Measurements from ENCODE around the gene ALAS1. TPM values are rescaled to one million over a fixed set of nuclear protein-coding genes. Genes with fewer than 3 reads are reported as not detected.
A peak's percentile ranks its signal among the peaks of the same experiment; 100 is the strongest.

The ALAS1 gene
- total RNA-seq, 2 donors from 2014 or later = 13.5 to 63.6 TPM

DNA sequence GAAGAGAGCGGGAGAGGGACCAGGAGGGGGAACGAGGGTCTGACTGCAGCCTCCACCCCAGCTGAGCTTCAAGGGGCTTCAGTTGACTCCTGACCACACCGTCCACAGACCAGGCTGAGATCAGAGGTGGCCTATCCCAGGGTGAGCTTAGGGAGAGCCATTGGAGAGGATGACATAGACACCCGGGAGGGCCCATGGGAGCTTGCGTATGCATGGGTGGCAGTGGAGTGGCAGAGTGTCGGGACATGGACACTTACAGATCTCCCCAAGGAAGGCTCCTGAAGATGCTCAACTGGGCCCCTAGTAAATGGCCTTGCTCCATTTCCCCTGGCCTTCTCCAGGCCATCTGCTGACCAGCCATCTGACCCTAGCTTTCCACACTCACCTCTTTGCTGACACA, 12.6 kb upstream of the ALAS1 start:
- intact Hi-C loops (cut with DNase I) = no loop called here
- DNase-seq = no peak
- Histone ChIP-seq H3K36me3 (replicated peaks in 1 of 2; ENCODE audit: insufficient read depth in 1 of 2, low read depth in 2 of 2) (no peaks in the 10 kb centered on the region), H3K27me3 (no peaks in the 10 kb centered on the region), H3K4me3 (no peak overlapping the region), H3K4me1 (peaks cover 10% of the 10 kb centered on the region), H3K9me3 (no peaks in the 10 kb centered on the region), H3K27ac (no peak overlapping the region)
- WGBS, 2 donors = 85 to 89% methylated on average over 6 of the region's 6 CpGs
- TF ChIP-seq POLR2A (IDR thresholded peaks at IDR 0.05) = no peak
- TF ChIP-seq, protein P1, sequence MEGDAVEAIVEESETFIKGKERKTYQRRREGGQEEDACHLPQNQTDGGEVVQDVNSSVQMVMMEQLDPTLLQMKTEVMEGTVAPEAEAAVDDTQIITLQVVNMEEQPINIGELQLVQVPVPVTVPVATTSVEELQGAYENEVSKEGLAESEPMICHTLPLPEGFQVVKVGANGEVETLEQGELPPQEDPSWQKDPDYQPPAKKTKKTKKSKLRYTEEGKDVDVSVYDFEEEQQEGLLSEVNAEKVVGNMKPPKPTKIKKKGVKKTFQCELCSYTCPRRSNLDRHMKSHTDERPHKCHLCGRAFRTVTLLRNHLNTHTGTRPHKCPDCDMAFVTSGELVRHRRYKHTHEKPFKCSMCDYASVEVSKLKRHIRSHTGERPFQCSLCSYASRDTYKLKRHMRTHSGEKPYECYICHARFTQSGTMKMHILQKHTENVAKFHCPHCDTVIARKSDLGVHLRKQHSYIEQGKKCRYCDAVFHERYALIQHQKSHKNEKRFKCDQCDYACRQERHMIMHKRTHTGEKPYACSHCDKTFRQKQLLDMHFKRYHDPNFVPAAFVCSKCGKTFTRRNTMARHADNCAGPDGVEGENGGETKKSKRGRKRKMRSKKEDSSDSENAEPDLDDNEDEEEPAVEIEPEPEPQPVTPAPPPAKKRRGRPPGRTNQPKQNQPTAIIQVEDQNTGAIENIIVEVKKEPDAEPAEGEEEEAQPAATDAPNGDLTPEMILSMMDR (IDR thresholded peaks at IDR 0.05) = no peak
- ATAC-seq = no peak

DNA sequence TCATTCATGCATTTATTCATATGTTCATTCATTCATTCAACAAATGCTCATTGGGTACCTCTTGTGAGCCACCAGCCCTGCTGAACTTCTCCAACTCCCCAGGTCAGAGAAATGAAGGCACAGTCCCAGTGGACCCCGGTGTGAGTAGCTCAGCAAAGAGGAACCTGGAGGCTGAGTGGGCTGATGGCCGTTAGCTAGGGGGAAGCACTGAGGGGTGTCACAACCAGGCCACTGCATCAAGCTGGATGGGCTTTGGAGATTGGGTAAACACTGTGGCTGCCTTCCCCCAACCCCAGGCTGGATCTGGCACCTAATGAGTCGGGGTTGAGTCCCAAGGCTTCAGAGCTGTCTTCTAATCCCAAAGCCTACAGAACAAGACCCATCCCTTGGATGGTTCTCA, 12.1 kb upstream of the ALAS1 start:
- peaks cover 13% of the 10 kb centered on the region for H3K4me1 ChIP-seq
- no peak overlapping the region for H3K4me3 ChIP-seq
- DNase-seq = no peak
- H3K36me3 ChIP-seq (replicated peaks in 1 of 2; ENCODE audit: insufficient read depth in 1 of 2, low read depth in 2 of 2) = no peaks in the 10 kb centered on the region
- no peaks in the 10 kb centered on the region for H3K9me3 ChIP-seq
- no peaks in the 10 kb centered on the region for H3K27me3 ChIP-seq
- no peak for ATAC-seq
- 53 to 58% methylated on average over 3 of the region's 3 CpGs for WGBS, 2 donors
- intact Hi-C loops (cut with DNase I) = no loop called here
- no peak overlapping the region for H3K27ac ChIP-seq
- TF ChIP-seq, protein P1 (IDR thresholded peaks at IDR 0.05) = no peak
- TF ChIP-seq POLR2A (IDR thresholded peaks at IDR 0.05) = no peak

DNA sequence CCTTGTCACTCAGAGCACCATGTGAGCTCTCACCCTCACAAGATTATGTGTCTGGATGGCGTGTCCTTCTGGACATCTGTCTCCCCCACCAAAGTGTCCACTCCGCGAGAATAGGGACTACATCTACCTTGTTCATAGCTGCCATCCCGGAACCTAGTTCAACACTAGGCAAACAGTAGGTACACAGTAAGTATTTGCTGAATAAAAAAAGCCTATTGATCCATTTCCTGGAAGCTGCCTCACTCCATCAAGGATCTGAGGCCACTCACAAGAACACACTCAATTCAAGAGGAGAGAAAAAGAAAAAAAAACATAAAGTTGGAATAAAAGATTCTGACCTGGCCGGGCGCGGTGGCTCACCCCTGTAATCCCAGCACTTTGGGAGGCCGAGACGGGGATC, 11.2 kb upstream of the ALAS1 start:
- intact Hi-C loops (cut with DNase I) = no loop called here
- no peak for ATAC-seq
- Histone ChIP-seq H3K27ac (no peak overlapping the region), H3K9me3 (no peaks in the 10 kb centered on the region), H3K4me1 (peaks cover 13% of the 10 kb centered on the region), H3K27me3 (no peaks in the 10 kb centered on the region), H3K4me3 (no peak overlapping the region), H3K36me3 (replicated peaks in 1 of 2; ENCODE audit: insufficient read depth in 1 of 2, low read depth in 2 of 2) (no peaks in the 10 kb centered on the region)
- TF ChIP-seq, protein P1 (IDR thresholded peaks at IDR 0.05) = no peak
- no peak for TF ChIP-seq POLR2A (IDR thresholded peaks at IDR 0.05)
- WGBS, 2 donors = 81 to 97% methylated on average over 9 of the region's 9 CpGs
- DNase-seq = no peak

DNA sequence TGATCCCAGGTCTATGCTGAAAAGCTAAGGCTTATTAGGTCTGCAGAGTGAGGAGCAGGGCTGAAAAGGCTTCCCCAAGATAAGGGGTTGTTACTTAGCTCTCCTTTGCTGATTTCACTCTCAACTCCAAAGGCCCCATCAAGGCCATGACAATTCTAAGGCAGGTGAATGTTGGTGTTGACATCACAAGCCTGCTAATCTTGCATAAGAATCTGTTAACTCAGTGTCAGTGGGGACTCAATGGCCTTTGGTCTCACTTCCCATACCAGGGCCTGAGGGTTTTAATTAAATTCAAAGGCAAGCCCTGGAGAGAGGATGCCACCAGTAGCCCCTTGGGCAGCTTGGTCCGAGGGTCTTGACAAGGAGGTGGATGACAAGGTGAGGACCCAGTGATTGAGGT, 9.4 kb upstream of the ALAS1 start:
- DNase-seq = no peak
- Histone ChIP-seq H3K4me3 (no peak overlapping the region), H3K36me3 (replicated peaks in 1 of 2; ENCODE audit: insufficient read depth in 1 of 2, low read depth in 2 of 2) (no peaks in the 10 kb centered on the region), H3K27ac (no peak overlapping the region), H3K9me3 (no peaks in the 10 kb centered on the region), H3K4me1 (peaks cover 13% of the 10 kb centered on the region), H3K27me3 (no peaks in the 10 kb centered on the region)
- TF ChIP-seq, protein P1 (IDR thresholded peaks at IDR 0.05) = no peak
- TF ChIP-seq POLR2A (IDR thresholded peaks at IDR 0.05) = no peak
- intact Hi-C loops (cut with DNase I) = no loop called here
- 63 to 69% methylated on average over 1 of the region's 1 CpG for WGBS, 2 donors
- ATAC-seq = no peak

DNA sequence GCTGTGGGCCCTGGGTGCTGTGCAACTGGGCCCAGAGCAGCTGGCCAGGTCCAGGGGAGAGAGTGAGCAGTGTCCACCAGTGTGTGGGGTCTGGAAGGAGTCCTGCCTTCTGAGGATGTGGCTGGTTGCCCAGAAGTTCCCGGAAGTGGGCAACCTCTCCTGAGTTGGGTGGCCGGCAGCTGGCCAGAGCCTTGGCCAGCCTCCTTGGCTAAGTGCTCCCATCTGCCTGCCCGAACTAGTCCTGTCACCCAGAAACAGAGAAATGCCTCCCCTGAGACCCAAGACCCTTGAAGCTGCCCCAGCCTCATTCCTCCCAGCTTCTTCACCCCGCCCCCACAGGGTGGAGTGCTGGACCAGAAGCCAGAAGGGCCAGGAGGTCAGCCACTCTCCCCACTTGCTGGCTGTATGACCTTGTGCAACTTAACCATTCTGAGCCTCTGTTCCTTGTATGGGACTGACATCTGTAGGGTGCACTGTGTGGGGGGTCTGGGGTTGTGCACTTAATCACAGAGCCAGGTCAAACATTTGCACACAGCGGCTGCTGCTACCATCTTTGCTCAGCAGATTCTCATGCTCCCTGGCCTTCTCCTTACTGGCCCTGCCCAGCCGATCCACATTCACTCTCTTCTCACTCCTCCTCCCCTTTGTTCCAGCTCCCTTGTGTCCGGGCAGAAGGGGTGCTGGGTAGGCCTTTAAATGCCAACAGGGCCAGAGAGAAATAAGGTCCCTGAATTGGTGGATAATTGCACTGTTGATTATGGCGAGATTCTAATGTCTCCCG, 7.5 kb upstream of the ALAS1 start:
- Histone ChIP-seq H3K4me3 (no peak overlapping the region), H3K27me3 (no peaks in the 10 kb centered on the region), H3K27ac (peak overlapping the region in 1 of 4 donors; percentile 32), H3K9me3 (no peaks in the 10 kb centered on the region), H3K4me1 (peaks cover 13% of the 10 kb centered on the region), H3K36me3 (replicated peaks in 1 of 2; ENCODE audit: insufficient read depth in 1 of 2, low read depth in 2 of 2) (no peaks in the 10 kb centered on the region)
- TF ChIP-seq POLR2A (IDR thresholded peaks at IDR 0.05) = no peak
- TF ChIP-seq, protein P1 (IDR thresholded peaks at IDR 0.05) = no peak
- WGBS, 2 donors = 68 to 69% methylated on average over 7 to 9 of the region's 9 CpGs
- intact Hi-C loops (cut with DNase I) = no loop called here
- DNase-seq (peak in 2 of 4 donors; percentile 29 to 50), ATAC-seq (peak; percentile 27)

Data from body of pancreas (tissue), 4 donors.